ENCODE data around the gene CDC42EP3.

CDC42EP3 gene

GRCh38 chr2:37625796-37626571 lies 45.5 kb downstream of the CDC42EP3 start:
- no peak overlapping the region for H3K4me3 ChIP-seq (ENCODE audit: low read length)
- DNase-seq (ENCODE audit: low read depth), result peak; percentile 79
- TF ChIP-seq, protein P1, sequence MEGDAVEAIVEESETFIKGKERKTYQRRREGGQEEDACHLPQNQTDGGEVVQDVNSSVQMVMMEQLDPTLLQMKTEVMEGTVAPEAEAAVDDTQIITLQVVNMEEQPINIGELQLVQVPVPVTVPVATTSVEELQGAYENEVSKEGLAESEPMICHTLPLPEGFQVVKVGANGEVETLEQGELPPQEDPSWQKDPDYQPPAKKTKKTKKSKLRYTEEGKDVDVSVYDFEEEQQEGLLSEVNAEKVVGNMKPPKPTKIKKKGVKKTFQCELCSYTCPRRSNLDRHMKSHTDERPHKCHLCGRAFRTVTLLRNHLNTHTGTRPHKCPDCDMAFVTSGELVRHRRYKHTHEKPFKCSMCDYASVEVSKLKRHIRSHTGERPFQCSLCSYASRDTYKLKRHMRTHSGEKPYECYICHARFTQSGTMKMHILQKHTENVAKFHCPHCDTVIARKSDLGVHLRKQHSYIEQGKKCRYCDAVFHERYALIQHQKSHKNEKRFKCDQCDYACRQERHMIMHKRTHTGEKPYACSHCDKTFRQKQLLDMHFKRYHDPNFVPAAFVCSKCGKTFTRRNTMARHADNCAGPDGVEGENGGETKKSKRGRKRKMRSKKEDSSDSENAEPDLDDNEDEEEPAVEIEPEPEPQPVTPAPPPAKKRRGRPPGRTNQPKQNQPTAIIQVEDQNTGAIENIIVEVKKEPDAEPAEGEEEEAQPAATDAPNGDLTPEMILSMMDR (conservative IDR thresholded peaks at IDR 0.05; ENCODE audit: low read length), result no peak

- TF ChIP-seq, protein P1 (conservative IDR thresholded peaks at IDR 0.05; ENCODE audit: low read length), result no peak
- DNase-seq (ENCODE audit: low read depth), result peak; percentile 94
- no peak overlapping the region for H3K4me3 ChIP-seq (ENCODE audit: low read length)
Measured at GRCh38 chr2:37625156-37625555, 46.3 kb downstream of the CDC42EP3 start.

DNA sequence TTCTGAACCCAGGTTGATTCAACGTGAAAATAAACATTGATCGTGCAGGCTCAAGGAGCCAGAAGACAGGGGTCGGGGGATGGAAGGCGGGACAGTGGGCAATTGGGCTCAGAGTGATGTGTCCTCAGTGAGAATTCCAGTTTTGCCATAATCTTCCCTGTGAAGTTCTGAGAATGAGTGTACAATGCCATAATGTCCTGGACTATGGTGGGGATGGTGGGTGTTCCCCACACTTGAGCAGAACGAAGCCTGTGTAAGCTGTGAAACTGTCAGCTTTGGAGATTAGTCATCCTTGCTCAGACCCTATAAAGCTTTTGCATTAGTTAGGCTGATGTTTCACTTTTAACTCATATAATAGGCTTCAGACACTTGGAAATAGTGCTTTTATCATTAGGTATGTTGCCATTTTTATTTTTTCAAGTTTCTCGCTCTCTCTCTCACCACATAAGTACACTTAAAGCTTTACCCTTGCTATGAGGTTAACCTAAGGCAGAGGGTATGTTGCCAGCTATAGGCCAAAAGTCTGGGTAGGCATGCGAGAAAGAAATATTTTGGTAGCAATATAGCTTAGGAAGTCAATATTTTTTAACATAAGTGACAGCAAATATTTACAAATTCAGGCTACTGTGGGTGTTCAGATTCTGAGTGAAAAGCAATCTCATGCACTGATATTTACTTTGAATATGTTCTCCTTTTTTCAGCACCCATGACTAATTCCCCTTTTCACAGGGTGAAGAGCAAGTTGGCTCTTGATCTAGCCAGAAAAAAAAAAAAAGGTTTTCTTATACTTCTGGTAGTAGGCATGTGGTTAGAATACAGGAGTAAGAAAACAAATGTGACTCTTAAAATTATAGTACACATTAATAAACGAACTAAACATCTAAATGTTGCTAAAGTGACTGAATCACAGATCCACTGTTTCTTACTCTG lies 47.2 kb downstream of the CDC42EP3 start:
- TF ChIP-seq, protein P1 (conservative IDR thresholded peaks at IDR 0.05; ENCODE audit: low read length), result no peak
- H3K4me3 ChIP-seq (ENCODE audit: low read length), result no peak overlapping the region
- peak; percentile 48 for DNase-seq (ENCODE audit: low read depth)

DNA sequence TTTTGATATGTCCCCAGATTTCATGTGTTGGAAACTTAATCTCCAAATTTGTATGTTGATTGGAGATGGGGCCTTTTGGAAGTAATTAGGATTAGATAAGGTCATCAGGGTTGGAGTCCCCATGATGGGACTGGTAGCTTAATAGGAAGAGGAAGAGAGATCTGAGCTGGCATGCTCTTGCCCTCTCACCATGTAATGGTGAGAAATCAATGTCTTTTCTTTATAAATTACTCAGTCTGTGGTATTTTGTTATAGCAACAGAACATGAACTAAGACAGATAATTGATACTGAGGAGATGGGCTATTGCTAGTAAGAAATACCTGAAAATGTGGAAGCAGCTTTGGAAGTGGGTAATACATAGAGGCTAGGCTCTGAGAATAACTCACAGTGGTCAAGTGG lies 48.0 kb downstream of the CDC42EP3 start:
- H3K4me3 ChIP-seq (ENCODE audit: low read length), result no peak overlapping the region
- no peak for DNase-seq (ENCODE audit: low read depth)
- TF ChIP-seq, protein P1 (conservative IDR thresholded peaks at IDR 0.05; ENCODE audit: low read length), result no peak

- H3K4me3 ChIP-seq (ENCODE audit: low read length), result no peak overlapping the region
- TF ChIP-seq, protein P1 (conservative IDR thresholded peaks at IDR 0.05; ENCODE audit: low read length), result no peak
Measured at GRCh38 chr2:37622450-37623100, 48.9 kb downstream of the CDC42EP3 start.

GRCh38 chr2:37621199-37621598 lies 50.2 kb downstream of the CDC42EP3 start:
- H3K4me3 ChIP-seq (ENCODE audit: low read length), result no peak overlapping the region
- TF ChIP-seq, protein P1 (conservative IDR thresholded peaks at IDR 0.05; ENCODE audit: low read length), result no peak
- DNase-seq (ENCODE audit: low read depth), result no peak

More at GRCh38 chr2:37622450-37623100, 48.9 kb downstream of the CDC42EP3 start:
- no peak for DNase-seq (ENCODE audit: low read depth)
